IPS DF 6.9 (cell line): Measurements from ENCODE around the gene DPP6.
A peak's percentile ranks its signal among the peaks of the same experiment; 100 is the strongest.

Source experiments
- DNase-seq: peaks from one replicate; pipeline ENCODE4 v3.0.0-alpha.2; 2013; ENCODE audit warnings: low read depth, low spot score
- H3K27ac ChIP-seq: one replicate; pipeline ENCODE4 v1.5.1; 2013; ENCODE audit warnings: low read length, control low read depth
- H3K27me3 ChIP-seq: 2 replicates; pipeline ENCODE4 v1.6.1; 2013; ENCODE audit warnings: mild to moderate bottlenecking, low read length; ENCODE audit not compliant: control insufficient read depth, insufficient read depth
- H3K36me3 ChIP-seq: 2 replicates; pipeline ENCODE4 v1.6.1; 2013; ENCODE audit warnings: low read length; ENCODE audit not compliant: control insufficient read depth, insufficient read depth
- H3K4me1 ChIP-seq: 2 replicates; pipeline ENCODE4 v1.6.1; 2013; ENCODE audit warnings: low read length; ENCODE audit not compliant: control insufficient read depth, insufficient read depth
- H3K4me3 ChIP-seq: 2 replicates; pipeline ENCODE4 v1.5.1; 2013; ENCODE audit warnings: mild to moderate bottlenecking, low read length
- H3K9me3 ChIP-seq: 2 replicates; pipeline ENCODE4 v1.6.1; 2013; ENCODE audit warnings: low read length, inconsistent platforms; ENCODE audit not compliant: control insufficient read depth, insufficient read depth
- WGBS: extraction: QIAGEN DNeasy Blood & Tissue Kit; methylation state at CpG from one replicate; pipeline ENCODE4 v1.1.7; 2013; ENCODE audit warnings: mixed read lengths, missing lambda C conversion rate; ENCODE audit not compliant: insufficient read length, insufficient coverage; 5-methylcytosine and 5-hydroxymethylcytosine counted together

The DPP6 gene

GRCh38 chr7:154910125-154910524 is 857.9 kb downstream of the DPP6 start:
- no peak for DNase-seq
- peaks cover 2% of the 10 kb centered on the region; the same call in 1 of the 2 replicates for H3K9me3 ChIP-seq
- H3K4me1 ChIP-seq: peaks cover 3% of the 10 kb centered on the region; the same call in 1 of the 2 replicates
- no peak overlapping the region for H3K4me3 ChIP-seq
- no peaks in the 10 kb centered on the region; the same call in 1 of the 2 replicates for H3K27me3 ChIP-seq
- no peak overlapping the region for H3K27ac ChIP-seq
- H3K36me3 ChIP-seq: no peaks in the 10 kb centered on the region
- no CpG with 5 or more reads among the region's 4 CpGs for WGBS

GRCh38 chr7:154910977-154911376 is 858.8 kb downstream of the DPP6 start:
- Histone ChIP-seq H3K36me3 (no peaks in the 10 kb centered on the region), H3K4me1 (peaks cover 3% of the 10 kb centered on the region; the same call in 1 of the 2 replicates), H3K27me3 (no peaks in the 10 kb centered on the region; the same call in 1 of the 2 replicates), H3K27ac (no peak overlapping the region), H3K4me3 (no peak overlapping the region), H3K9me3 (peaks cover 2% of the 10 kb centered on the region; the same call in 1 of the 2 replicates)
- no CpG with 5 or more reads among the region's 4 CpGs for WGBS
- no peak for DNase-seq

- H3K27ac ChIP-seq: no peak overlapping the region
- H3K36me3 ChIP-seq: no peaks in the 10 kb centered on the region
- H3K4me3 ChIP-seq: no peak overlapping the region
- no CpG with 5 or more reads among the region's 2 CpGs for WGBS
- H3K4me1 ChIP-seq: peaks cover 3% of the 10 kb centered on the region; the same call in 1 of the 2 replicates
- DNase-seq: no peak
- no peaks in the 10 kb centered on the region; the same call in 1 of the 2 replicates for H3K27me3 ChIP-seq
- H3K9me3 ChIP-seq: peaks cover 2% of the 10 kb centered on the region; the same call in 1 of the 2 replicates
Measured at GRCh38 chr7:154911411-154911810, 859.2 kb downstream of the DPP6 start.

GRCh38 chr7:154911862-154912455 is 859.8 kb downstream of the DPP6 start:
- DNase-seq: no peak
- Histone ChIP-seq H3K4me1 (peaks cover 3% of the 10 kb centered on the region; the same call in 1 of the 2 replicates), H3K4me3 (no peak overlapping the region), H3K9me3 (peaks cover 2% of the 10 kb centered on the region; the same call in 1 of the 2 replicates), H3K36me3 (no peaks in the 10 kb centered on the region), H3K27ac (no peak overlapping the region), H3K27me3 (no peaks in the 10 kb centered on the region; the same call in 1 of the 2 replicates)
- no CpG with 5 or more reads among the region's 6 CpGs for WGBS

- peaks cover 3% of the 10 kb centered on the region; the same call in 1 of the 2 replicates for H3K4me1 ChIP-seq
- no CpG with 5 or more reads among the region's 22 CpGs for WGBS
- no peaks in the 10 kb centered on the region; the same call in 1 of the 2 replicates for H3K27me3 ChIP-seq
- H3K27ac ChIP-seq: no peak overlapping the region
- H3K9me3 ChIP-seq: no peaks in the 10 kb centered on the region
- DNase-seq: no peak
- H3K36me3 ChIP-seq: no peaks in the 10 kb centered on the region
- H3K4me3 ChIP-seq: no peak overlapping the region
Measured at GRCh38 chr7:154912871-154913637, 860.9 kb downstream of the DPP6 start.

- H3K4me1 ChIP-seq: peaks cover 3% of the 10 kb centered on the region; the same call in 1 of the 2 replicates
- no peaks in the 10 kb centered on the region for H3K9me3 ChIP-seq
- H3K27me3 ChIP-seq: no peaks in the 10 kb centered on the region; the same call in 1 of the 2 replicates
- whole genome bisulfite sequencing: no CpG with 5 or more reads among the region's 43 CpGs
- H3K27ac ChIP-seq: no peak overlapping the region
- no peak overlapping the region for H3K4me3 ChIP-seq
- H3K36me3 ChIP-seq: no peaks in the 10 kb centered on the region
- peak; percentile 73 for DNase-seq
Measured at GRCh38 chr7:154913638-154914307, 861.6 kb downstream of the DPP6 start.

GRCh38 chr7:154914308-154914995 is 862.3 kb downstream of the DPP6 start:
- no peaks in the 10 kb centered on the region for H3K36me3 ChIP-seq
- peaks cover 3% of the 10 kb centered on the region; the same call in 1 of the 2 replicates for H3K4me1 ChIP-seq
- no peaks in the 10 kb centered on the region for H3K9me3 ChIP-seq
- no peak for DNase-seq
- H3K27ac ChIP-seq: no peak overlapping the region
- no peaks in the 10 kb centered on the region; the same call in 1 of the 2 replicates for H3K27me3 ChIP-seq
- no CpG with 5 or more reads among the region's 36 CpGs for WGBS
- H3K4me3 ChIP-seq: no peak overlapping the region

GRCh38 chr7:154914996-154915380 is 862.8 kb downstream of the DPP6 start:
- WGBS: no CpG with 5 or more reads among the region's 18 CpGs

GRCh38 chr7:154915600-154915999 is 863.4 kb downstream of the DPP6 start:
- no CpG with 5 or more reads among the region's 4 CpGs for WGBS
- no peak for DNase-seq
- Histone ChIP-seq H3K36me3 (no peaks in the 10 kb centered on the region), H3K4me3 (no peak overlapping the region), H3K27me3 (no peaks in the 10 kb centered on the region; the same call in 1 of the 2 replicates), H3K27ac (no peak overlapping the region), H3K9me3 (no peaks in the 10 kb centered on the region), H3K4me1 (peaks cover 3% of the 10 kb centered on the region; the same call in 1 of the 2 replicates)

More at GRCh38 chr7:154914996-154915380, 862.8 kb downstream of the DPP6 start:
- no peak for DNase-seq
- Histone ChIP-seq H3K4me3 (no peak overlapping the region), H3K9me3 (no peaks in the 10 kb centered on the region), H3K36me3 (no peaks in the 10 kb centered on the region), H3K27me3 (no peaks in the 10 kb centered on the region; the same call in 1 of the 2 replicates), H3K4me1 (peaks cover 3% of the 10 kb centered on the region; the same call in 1 of the 2 replicates), H3K27ac (no peak overlapping the region)
